Measurements from ENCODE around the gene TRIM40. TPM values are rescaled to one million over a fixed set of nuclear protein-coding genes. Genes with fewer than 3 reads are reported as not detected.

TRIM40 gene
- total RNA-seq, 1 donor from 2014 or later = not detected

- DNase-seq = no peak
These were observed 13.3 kb downstream of the TRIM40 start for GRCh38 chr6:30149234-30149633.

GRCh38 chr6:30149858-30150550 lies 14.1 kb downstream of the TRIM40 start:
- DNase-seq = no peak

DNA sequence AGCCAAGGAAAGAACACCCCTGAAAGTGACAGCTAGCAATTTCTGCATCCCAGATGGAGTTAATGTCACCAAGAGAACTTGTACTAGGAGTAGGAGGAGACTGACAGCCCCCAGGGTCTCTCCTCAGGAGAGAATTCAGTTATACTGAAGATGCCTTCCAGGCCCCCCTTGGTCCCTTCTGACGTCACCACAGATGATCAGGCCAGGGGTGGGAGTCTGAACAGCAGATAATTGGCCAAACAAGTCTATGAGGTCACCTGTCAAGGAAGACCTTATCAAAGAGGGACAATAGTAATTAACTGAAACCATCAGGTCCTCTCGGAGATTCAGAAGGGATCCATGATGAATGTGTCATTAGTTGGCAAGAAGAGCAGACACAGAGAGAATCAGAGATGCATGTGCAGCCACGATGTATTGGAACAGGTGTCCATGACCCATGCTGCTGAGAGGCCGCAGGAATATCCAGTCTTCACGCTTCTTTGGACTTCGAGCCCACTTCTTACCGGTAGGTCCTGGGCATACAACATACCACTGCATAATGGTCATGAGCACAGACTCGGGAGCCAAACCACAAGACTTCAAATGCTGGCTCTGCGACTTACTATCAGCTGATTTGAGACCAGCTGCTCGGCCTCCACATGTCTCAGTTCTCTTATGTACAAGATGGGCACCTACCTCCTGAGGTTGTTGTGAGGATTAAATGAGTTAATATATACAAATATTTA lies 14.9 kb downstream of the TRIM40 start:
- DNase-seq = no peak

- DNase-seq = no peak
These were observed 15.6 kb downstream of the TRIM40 start for GRCh38 chr6:30151580-30151979.

DNA sequence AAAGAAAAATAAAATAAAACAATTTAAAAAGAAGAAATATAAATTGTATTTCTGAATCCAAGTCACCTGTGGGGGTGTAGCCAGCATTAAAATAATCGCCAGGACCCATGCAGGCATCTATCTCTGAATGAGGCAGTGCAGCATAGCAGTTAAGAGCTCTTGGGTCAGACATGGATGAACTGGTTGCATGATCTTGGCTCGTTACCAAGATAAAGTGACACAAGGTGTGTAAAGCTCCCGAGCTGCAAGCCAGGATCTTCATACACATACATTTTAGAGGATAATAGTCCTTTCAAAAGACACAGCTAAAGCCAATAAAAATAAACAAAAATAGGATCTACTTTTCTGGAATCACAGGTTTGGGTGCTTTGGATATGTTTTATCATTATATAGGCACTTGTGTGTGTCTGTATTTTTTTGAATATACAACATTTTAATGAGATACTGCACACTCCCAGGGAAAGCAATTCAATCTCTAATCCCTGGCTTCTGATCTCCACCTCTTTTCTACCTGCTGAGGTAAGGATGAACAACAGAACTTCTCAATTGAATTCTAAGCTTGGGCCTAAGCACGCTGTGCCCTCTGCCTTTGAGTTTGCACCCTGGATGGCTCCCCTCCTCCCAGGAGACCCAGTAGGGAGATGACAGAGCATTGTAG lies 16.2 kb downstream of the TRIM40 start:
- no peak for DNase-seq

DNA sequence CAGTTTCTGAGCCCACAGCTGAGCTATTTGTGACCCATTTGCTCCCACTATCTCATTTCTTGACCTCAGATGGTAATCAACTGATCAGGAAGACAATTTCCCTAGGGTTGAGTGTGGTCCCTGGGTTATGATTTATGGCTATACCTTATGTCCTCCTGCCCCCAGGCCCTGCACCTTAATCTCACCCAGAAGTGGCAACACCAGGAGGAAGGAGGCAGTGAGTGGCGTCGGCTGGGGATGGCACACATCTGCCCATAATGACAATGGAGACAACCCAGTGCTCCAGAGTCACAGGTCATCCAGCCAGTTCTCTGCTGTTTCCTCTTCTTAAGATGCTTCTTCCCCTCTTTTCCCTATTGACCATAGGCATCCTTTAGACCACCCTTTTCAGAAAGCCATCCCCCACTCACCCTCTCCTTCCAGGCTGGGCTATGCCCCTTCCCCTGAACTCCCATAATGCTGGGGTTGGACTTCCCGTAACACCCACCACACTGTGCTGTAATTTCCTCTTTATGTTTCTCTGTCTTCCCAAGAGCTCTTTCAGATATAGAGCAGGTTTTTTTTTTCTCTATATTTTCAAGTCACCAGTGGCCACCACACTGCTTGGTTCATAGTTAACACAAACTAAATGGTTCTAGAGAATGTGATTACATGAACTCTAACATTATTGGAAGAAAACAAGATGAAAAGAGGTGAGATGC lies 17.1 kb downstream of the TRIM40 start:
- DNase-seq = no peak

DNA sequence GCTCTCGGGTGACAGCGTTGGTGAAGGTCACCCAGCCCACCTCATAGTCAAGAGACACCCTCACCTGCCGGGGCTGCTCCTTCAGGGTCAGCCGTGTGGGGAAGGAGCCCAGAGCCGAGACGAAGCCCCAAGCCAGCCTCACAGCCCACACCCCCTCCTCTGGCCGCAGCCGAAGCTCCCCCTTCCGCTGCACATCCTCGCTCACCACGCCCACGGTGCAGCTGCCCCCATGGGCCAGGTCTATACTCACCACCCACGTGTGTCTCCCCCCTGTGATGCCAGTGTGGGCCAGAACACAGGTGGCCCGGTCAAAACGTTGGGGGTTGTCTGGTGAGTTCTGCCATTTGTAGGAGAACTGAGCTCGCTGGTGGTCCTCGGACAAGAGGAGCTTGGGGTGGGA lies 18.1 kb downstream of the TRIM40 start:
- DNase-seq = no peak

GRCh38 chr6:30154709-30155519 lies 19.0 kb downstream of the TRIM40 start:
- DNase-seq = no peak

GRCh38 chr6:30155520-30156261 lies 19.8 kb downstream of the TRIM40 start:
- no peak for DNase-seq

- DNase-seq = peak; percentile 7
These were observed 20.3 kb downstream of the TRIM40 start for GRCh38 chr6:30156262-30156599.

- no peak for DNase-seq
These were observed 20.8 kb downstream of the TRIM40 start for GRCh38 chr6:30156774-30157173.

GRCh38 chr6:30157581-30157980 lies 21.6 kb downstream of the TRIM40 start:
- DNase-seq = no peak

- no peak for DNase-seq
These were observed 22.1 kb downstream of the TRIM40 start for GRCh38 chr6:30157999-30158398.

DNA sequence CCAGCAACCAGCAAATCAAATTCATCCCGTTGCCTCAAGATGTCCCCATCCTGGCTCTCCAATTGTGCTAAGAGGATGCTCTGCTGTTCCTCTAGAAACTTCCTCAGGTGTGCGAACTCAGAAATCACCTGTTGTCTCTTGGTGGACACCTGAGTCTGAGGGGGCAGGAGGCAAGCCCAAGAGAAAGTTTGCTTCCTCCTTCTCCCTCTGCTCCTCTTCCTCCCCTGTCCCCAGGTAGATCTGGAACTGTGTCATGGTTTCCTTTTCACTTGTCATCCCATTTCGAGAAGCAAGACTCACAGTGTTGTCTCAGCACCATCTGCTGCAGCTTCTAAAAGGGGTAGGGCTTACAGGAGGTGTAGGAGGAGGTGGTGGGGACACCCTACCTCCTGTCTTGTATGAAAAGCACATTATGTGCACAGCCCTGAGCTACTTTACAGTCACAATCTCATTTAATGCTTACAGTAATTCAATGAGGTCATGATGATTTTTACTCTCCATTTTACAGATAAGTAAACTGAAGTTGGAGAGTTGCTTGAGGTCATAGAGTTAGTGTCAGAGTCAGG lies 22.6 kb downstream of the TRIM40 start:
- DNase-seq = no peak

- no peak for DNase-seq
These were observed 24.3 kb downstream of the TRIM40 start for GRCh38 chr6:30160008-30160784.

GRCh38 chr6:30160785-30161531 lies 25.0 kb downstream of the TRIM40 start, which contains the start of gene TRIM10:
Gene TRIM10, minus strand, starts transcription at chr6:30161211. Its CDS starts 353 bp downstream, at chr6:30160858.
- DNase-seq = peak; percentile 8

GRCh38 chr6:30162265-30163089 lies 26.5 kb downstream of the TRIM40 start:
- DNase-seq = no peak
